NCI-H2227 treated with DMSO at 0.1 percent for 48 hours (cell line): ENCODE measurements around the gene BNC2.
A peak's percentile ranks its signal among the peaks of the same experiment; 100 is the strongest.
"Not testable (repeated sequence)": the region's sequence is repeated elsewhere in the genome, so short reads cannot be mapped to it uniquely, and the experiment has no call there.

Experiments used
- DNase-seq: peaks from one replicate; lab custom pipeline; 2025; lab: John Stamatoyannopoulos, UW

The BNC2 gene

GRCh38 chr9:16450578-16450977 is 419.9 kb downstream of the BNC2 start:
- no peak for DNase-seq

DNA sequence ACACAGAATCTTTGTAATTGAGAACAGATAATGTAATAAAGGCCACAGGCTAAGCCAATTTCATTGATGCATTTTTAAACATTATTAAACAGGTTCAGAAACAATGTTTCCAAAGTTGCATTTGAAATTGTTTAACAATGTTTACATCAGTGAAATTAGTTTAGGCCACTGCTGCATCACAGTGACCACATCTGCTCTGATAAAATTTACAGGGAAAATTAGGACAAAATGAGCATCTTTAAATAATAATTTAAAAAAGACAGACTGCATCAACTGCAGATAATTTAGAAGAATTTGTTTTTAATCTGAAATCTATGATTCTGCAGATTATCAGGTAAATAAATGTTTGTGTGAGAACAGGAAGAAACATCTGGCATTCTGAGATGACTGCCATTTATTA is 420.4 kb downstream of the BNC2 start:
- no peak for DNase-seq

GRCh38 chr9:16449076-16449730 is 421.3 kb downstream of the BNC2 start:
- peak; percentile 11 for DNase-seq

DNA sequence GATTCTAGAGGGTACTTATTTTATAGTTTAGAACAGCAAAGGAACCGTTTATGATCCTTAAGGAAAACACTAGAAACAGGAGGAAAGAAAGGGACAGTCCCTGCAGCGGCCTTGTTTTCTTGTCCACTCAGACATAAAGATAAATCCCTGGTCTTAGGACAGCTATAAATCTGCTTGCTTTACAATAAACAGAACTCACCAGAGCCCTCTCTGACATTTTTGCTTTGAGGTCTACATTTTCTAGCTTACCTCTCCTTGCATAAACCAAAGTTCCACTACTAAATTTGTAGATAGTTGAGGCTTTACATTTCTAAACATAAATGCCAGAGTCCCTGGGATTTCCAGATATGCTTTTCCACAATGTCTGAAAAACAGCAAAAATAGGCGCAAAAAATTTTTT is 422.5 kb downstream of the BNC2 start:
- no peak for DNase-seq

- no peak for DNase-seq
Observed at GRCh38 chr9:16446636-16447035, 423.8 kb downstream of the BNC2 start.

DNA sequence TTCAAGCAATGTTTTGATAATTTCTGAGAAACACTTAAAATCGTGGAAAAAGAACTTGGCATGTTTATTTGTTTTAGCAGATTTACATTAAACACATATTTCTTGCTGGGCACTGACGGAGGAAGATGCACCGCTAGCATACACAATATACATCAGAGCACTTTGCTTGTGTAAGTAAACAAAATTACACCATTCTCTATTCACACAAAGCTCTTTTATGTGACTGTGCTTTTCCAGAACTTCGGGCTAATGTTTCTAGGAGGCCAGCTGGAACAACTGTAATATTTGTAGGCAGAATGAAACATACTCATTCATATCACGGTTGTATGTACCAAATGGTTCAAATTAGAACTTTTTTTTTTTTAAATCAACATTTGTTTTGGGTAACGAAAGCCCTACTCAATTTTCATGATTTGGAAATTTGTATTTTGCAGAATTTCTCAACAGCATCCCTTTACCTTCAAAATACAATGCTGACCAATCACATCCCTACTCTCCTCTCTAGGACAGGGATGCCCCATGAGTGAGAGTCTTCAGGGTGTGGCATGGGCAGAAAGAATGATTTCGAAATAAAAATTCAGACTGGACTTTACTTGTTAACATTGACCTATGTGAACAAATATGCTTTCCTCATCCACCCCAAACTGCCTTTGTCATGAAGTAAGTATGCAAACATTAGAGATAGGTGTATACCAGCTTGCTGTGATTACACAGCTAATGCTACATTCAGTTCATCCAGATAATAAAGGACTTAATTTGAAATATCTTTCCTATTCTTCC is 425.1 kb downstream of the BNC2 start:
- no peak for DNase-seq

DNA sequence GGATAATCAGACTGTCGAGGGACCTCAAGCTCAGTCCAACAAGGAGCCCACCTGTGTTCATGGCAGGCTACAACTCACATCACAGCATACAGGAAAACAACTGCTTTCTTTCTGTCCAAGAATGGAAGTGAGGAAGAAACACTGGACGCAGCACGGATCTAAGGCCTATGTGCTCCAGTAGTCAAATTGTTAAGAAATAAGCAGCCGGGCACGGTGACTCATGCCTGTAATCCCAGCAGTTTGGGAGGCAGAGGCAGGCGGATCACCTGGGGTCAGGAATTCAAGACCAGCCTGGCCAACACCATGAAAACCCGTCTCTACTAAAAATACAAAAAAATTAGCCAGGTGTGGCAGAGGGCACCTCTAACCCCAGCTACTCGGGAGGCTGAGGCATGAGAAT is 427.8 kb downstream of the BNC2 start:
- DNase-seq, result no peak

DNA sequence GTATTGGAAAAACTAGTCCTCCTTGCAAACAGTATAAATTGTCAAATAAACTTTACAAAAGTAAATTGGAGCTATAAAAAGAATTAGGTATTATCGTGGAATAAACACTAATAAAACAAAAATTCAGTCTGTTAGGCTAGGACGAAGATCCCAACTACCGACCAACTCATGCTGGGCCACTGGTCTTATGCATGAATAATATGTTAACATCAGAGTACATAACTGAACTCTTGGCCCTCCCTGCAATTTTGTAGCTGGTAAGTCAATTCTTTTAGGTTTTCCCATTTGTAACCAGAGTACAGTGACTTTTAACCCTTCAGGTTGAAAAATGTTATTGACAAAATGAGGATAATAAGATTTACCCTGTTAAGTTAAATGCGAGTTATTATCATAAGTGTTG is 428.7 kb downstream of the BNC2 start:
- DNase-seq, result no peak

GRCh38 chr9:16438831-16439230 is 431.6 kb downstream of the BNC2 start:
- DNase-seq, result not testable (repeated sequence)

- no peak for DNase-seq
Observed at GRCh38 chr9:16436545-16436944, 433.9 kb downstream of the BNC2 start.

DNA sequence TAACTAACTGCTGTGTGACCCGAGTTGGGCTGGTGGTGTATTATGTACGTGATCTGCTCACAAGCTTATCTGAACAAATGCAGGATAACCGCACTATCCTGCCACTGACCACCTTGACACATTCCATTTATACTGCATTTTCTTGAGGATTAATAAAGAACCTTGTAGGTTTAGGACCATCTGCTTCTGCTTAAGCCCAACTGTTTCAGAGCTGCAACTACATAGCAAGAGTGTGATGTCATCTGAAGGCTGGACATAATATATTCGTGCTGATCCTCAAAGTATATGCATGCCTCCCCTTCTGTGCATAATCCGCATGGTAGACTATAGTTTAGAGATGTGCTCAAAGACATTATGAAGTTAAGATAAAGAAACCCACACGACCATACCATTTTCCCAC is 435.9 kb downstream of the BNC2 start:
- no peak for DNase-seq

GRCh38 chr9:16433494-16433893 is 437.0 kb downstream of the BNC2 start:
- no peak for DNase-seq

DNA sequence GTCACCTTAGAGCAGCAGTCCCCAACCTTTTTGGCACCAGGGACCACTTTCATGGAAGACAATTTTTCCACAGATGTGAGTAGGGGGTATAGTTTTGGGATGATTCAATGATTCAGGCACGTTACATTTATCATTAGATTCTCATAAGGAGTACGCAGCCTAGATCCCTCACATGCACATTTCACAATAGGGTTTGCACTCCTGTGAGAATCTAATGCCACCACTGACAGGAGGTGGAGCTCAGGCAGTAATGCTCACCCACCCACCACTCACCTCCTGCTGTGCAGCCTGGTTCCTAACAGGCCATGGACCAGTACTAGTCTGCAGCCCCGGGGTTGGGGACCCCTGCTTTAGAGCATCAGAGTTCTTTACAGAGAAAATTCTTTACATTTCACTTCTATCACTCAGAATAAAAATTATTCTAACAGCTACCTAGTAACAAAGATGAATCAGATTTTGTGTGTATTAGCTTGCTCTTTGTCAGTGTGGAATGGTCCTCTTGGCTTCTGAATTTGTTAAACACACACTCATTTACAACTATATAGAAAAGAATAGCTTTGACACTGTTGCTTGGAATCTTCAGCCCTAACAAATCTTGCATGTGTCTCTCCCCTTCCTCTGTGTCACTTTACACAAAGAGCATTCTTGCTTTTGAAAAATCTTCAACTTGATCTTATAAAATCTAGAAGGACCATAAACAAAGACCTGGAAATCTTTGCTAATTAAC is 438.6 kb downstream of the BNC2 start:
- DNase-seq, result no peak

DNA sequence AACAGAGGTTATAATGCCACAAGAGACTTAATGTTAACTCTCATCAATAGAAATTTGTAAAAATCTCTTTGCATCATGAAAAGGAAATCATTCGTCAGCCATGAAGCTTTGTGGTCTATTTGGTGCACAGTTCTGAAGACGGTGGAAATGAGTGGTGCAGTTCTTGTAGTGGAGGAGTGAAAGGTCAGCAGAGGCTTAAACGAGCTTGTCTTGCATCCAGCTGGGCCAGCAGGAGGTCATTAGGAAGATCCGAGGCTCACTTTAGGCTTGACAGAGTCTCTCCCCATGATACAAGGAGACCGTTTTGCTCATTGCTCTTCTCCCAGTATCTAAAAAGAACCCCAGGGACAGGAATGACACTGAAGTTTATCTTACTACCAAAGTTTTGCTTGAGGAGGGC is 440.8 kb downstream of the BNC2 start:
- no peak for DNase-seq

DNA sequence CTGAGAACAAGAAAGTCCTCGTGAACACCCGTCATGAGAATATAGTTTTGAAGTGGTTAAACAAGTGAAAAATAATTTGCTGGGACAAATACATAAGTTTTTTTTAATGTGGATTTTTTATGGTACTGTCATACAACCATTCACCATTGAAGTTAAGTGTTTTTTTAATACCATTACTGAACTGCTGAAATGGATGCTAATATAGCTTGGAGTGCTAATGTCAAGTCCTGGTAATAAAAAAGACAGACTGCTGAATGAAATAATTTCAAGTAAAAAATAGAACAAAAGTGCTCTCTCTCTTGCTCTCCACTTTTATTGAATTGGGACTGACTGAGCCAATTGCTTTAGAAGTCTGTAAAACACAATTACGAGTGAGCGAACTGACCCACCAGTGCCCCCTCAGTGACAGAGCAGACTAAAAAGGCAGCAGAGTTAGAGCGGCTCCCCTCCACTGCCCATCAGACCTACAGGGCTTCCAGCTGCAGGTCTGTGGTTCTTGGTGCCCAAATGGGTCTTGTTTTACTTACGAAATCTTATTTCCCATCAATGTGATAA is 442.5 kb downstream of the BNC2 start:
- DNase-seq, result no peak

DNA sequence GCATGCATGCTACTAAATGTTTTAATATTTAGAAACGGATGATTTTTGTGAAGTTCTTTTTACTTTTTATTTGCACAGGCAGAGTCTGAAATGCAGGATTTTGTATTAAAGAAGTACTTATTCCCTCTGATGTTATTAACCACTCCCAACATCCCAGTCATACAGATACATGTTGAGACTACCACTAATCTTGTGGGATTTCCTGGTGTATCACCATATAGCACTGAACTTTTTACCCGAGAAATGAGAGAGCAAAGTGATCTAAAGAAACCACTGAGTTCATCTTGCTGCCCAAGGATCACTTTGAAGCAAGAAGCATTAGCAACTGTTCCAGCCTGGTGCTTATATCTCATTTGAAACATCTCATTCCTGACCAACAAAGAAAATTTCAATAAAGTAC is 443.8 kb downstream of the BNC2 start:
- DNase-seq, result no peak

GRCh38 chr9:16425562-16426231 is 444.8 kb downstream of the BNC2 start:
- no peak for DNase-seq

DNA sequence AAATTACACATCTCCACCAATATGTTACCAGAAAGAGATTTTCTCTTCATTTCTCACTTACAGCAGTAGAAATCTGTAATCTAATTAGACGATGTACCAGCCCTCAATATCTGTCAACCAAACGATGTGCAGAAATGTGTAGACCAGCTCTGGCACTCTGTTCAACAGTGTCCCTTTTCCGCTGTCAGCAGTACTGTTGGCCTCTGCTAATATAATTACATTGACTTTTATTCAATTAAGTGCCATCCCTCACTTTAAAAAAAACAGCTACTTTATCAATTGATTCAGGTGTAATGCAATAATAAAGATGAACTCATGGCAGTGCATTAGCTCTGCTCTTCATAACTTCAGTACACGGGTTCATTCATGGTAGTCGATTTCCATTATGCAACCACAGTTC is 448.4 kb downstream of the BNC2 start:
- DNase-seq, result no peak

- no peak for DNase-seq
Observed at GRCh38 chr9:16421532-16421931, 448.9 kb downstream of the BNC2 start.

DNA sequence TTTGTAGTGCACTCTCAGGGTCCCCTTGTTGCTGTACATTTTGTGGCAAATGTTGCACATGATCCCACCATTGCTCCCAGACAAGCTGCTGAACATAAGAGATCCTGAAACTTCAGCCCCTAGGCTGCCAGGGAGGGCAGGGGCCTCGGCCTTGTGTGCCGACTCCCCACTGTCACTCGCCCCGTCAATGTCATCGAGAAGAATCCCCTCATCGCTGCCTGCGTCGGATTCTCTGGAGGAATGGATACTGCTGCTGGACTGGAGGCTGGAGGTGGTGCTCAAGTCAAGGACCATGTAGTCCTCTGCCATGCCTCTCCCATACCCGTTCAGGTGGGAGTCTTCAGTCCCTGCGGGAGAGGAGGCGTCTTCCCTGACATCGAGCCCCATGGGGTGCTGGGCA is 451.3 kb downstream of the BNC2 start:
- DNase-seq, result no peak

DNA sequence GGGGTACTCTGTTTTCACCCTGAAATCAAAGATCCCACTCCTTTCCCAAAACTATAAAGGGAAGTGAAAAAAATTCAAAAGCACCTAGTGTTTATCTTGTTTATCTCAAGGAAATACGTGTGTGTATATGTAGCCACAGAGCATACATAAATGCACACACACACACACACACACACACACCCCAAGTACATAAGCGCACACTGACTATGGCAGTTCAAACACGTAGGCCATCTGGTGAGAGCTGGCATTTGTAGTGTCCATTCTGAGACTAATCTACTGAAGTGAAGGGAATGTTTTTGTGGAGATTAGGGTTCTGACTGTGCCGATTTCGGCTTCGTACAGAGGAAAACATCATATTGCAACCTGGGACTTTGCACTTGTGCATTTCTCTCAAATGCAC is 451.7 kb downstream of the BNC2 start:
- DNase-seq, result no peak

- no peak for DNase-seq
Observed at GRCh38 chr9:16417749-16418148, 452.7 kb downstream of the BNC2 start.
